GM12892 (cell line): Measurements from ENCODE around the gene LAMA1.

Experiments
- POLR2A ChIP-seq: IDR thresholded peaks from 2 replicates; pipeline ENCODE4 v1.6.1; 2011; ENCODE audit warnings: low read depth, low read length, control low read depth
- POLR2AphosphoS5 ChIP-seq: IDR thresholded peaks from 2 replicates; pipeline ENCODE4 v1.6.1; 2011; ENCODE audit warnings: low read depth, low read length, control low read depth
- TAF1 ChIP-seq: IDR thresholded peaks from 2 replicates; pipeline ENCODE4 v1.6.1; 2011; ENCODE audit warnings: low read depth, mild to moderate bottlenecking, control low read depth, low read length, borderline replicate concordance

GRCh38 chr18:6950641-6951040, 167.0 kb downstream of the LAMA1 start:
- TF ChIP-seq POLR2A (no peak), POLR2AphosphoS5 (no peak), TAF1 (no peak)
